Measurements from ENCODE around the gene USP3. TPM values are rescaled to one million over a fixed set of nuclear protein-coding genes. Genes with fewer than 3 reads are reported as not detected.

The USP3 gene
- polyA plus RNA-seq, 1 donor (not counting 4 experiments of a cell fraction or from before 2014, with no cell fraction given): 16.2 TPM

DNA sequence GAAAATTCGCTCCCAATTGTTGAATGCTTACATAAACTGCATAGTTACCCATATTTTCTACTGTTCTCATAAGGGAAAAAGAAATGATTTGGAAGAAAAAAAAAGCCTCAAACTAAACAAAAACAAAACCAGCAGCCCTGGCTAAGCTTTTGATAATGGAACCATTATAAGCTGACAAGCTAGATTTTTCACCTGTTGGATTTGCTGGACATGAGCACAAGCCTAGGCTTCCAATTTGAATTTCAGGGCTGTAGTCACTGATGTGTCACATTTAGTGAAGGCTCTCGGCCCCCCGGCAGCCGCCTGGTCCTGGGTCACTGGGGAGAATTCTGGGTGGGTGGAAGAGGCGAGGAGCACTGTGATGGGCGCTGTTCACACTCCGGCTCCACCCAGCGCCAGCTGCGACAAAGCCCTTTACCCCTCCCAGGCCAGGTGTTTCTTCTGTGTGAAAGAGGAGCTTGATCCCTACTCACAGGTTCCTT, 97.4 kb downstream of the USP3 start:
- DNase-seq (ENCODE audit: low read depth, low spot score) (no peak), FAIRE-seq (no peak)
- peak overlapping the region; percentile 64 to 91 (median 82) for H3K4me3 ChIP-seq (ENCODE audit: control insufficient read depth in 2 of 3, extremely low read depth in 1 of 3, insufficient read depth in 2 of 3, low read depth in 1 of 3, low read length in 3 of 3)
- no peaks in the 10 kb centered on the region for H3K36me3 ChIP-seq (ENCODE audit: control insufficient read depth in 2 of 2, extremely low read depth in 1 of 2, insufficient read depth in 2 of 2, low read length in 2 of 2)
- no peaks in the 10 kb centered on the region for H3K79me2 ChIP-seq (ENCODE audit: control insufficient read depth, insufficient read depth, low read length)
- no peaks in the 10 kb centered on the region for H4K20me1 ChIP-seq (ENCODE audit: control insufficient read depth, extremely low read depth, insufficient read depth, low read length)
- H3K27me3 ChIP-seq (ENCODE audit: control insufficient read depth, extremely low read depth, insufficient read depth, low read length): no peaks in the 10 kb centered on the region
- TF ChIP-seq, protein P1, sequence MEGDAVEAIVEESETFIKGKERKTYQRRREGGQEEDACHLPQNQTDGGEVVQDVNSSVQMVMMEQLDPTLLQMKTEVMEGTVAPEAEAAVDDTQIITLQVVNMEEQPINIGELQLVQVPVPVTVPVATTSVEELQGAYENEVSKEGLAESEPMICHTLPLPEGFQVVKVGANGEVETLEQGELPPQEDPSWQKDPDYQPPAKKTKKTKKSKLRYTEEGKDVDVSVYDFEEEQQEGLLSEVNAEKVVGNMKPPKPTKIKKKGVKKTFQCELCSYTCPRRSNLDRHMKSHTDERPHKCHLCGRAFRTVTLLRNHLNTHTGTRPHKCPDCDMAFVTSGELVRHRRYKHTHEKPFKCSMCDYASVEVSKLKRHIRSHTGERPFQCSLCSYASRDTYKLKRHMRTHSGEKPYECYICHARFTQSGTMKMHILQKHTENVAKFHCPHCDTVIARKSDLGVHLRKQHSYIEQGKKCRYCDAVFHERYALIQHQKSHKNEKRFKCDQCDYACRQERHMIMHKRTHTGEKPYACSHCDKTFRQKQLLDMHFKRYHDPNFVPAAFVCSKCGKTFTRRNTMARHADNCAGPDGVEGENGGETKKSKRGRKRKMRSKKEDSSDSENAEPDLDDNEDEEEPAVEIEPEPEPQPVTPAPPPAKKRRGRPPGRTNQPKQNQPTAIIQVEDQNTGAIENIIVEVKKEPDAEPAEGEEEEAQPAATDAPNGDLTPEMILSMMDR (optimal IDR thresholded peaks at IDR 0.05 in 1 of 3, IDR thresholded peaks at IDR 0.05 in 1 of 3, conservative IDR thresholded peaks at IDR 0.05 in 1 of 3; ENCODE audit: extremely low read depth in 1 of 3, insufficient read depth in 2 of 3, low read length in 3 of 3): no peak
- no peak for TF ChIP-seq EZH2 (IDR thresholded peaks at IDR 0.05; ENCODE audit: low read length)
- H3K27ac ChIP-seq (ENCODE audit: control insufficient read depth, insufficient read depth, low read length): no peak overlapping the region
- dilution Hi-C loops (cut with MboI; ENCODE audit: extremely low pct_ligation_motif_present, low sequenced_read_pairs): no loop called here
- no peaks in the 10 kb centered on the region for H3K9me1 ChIP-seq (ENCODE audit: control insufficient read depth, extremely low read depth, insufficient read depth, low read length)
- peak overlapping the region; percentile 84 for H3K9ac ChIP-seq (ENCODE audit: control insufficient read depth, extremely low read depth, insufficient read depth, low read length)
- no peaks in the 10 kb centered on the region for H3K9me3 ChIP-seq (ENCODE audit: control insufficient read depth, low read depth, low read length)
- H3K4me1 ChIP-seq (ENCODE audit: control insufficient read depth, extremely low read depth, insufficient read depth, low read length): peaks cover 15% of the 10 kb centered on the region
- H3K4me2 ChIP-seq (ENCODE audit: control insufficient read depth, extremely low read depth, insufficient read depth, low read depth, low read length): peak overlapping the region; percentile 93
- H2AFZ ChIP-seq (ENCODE audit: control insufficient read depth, low read length): peak overlapping the region; percentile 1

DNA sequence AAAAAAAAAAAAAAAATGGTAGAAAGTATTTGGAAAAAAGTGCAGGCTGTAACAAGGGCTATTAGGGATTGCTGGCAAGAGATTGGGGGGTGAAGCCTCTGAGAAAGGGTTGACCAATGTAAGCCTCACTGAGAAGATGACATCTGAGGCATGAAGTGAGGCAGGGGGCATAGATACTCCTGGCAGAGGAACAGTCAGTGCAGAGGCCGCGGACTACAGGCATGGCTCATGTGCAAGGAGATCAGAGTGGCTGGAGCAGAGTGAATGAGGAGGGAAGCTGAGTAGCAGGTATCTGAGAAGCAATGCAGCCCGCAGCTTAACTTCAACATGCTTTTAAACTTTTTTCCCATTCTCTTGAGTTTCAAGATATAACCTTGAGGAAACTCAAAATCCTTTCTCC, 98.2 kb downstream of the USP3 start:
- H3K4me1 ChIP-seq (ENCODE audit: control insufficient read depth, extremely low read depth, insufficient read depth, low read length): peaks cover 15% of the 10 kb centered on the region
- no peak for DNase-seq (ENCODE audit: low read depth, low spot score)
- H3K4me3 ChIP-seq (ENCODE audit: control insufficient read depth in 2 of 3, extremely low read depth in 1 of 3, insufficient read depth in 2 of 3, low read depth in 1 of 3, low read length in 3 of 3): no peak overlapping the region
- H3K9me3 ChIP-seq (ENCODE audit: control insufficient read depth, low read depth, low read length): no peaks in the 10 kb centered on the region
- H3K79me2 ChIP-seq (ENCODE audit: control insufficient read depth, insufficient read depth, low read length): no peaks in the 10 kb centered on the region
- H2AFZ ChIP-seq (ENCODE audit: control insufficient read depth, low read length): no peak overlapping the region
- H3K36me3 ChIP-seq (ENCODE audit: control insufficient read depth in 2 of 2, extremely low read depth in 1 of 2, insufficient read depth in 2 of 2, low read length in 2 of 2): peaks cover 0 to 1% of the 10 kb centered on the region in 2 experiments
- H3K27me3 ChIP-seq (ENCODE audit: control insufficient read depth, extremely low read depth, insufficient read depth, low read length): no peaks in the 10 kb centered on the region
- H4K20me1 ChIP-seq (ENCODE audit: control insufficient read depth, extremely low read depth, insufficient read depth, low read length): no peaks in the 10 kb centered on the region
- FAIRE-seq: no peak
- H3K9ac ChIP-seq (ENCODE audit: control insufficient read depth, extremely low read depth, insufficient read depth, low read length): no peak overlapping the region
- H3K4me2 ChIP-seq (ENCODE audit: control insufficient read depth, extremely low read depth, insufficient read depth, low read depth, low read length): no peak overlapping the region
- no peak overlapping the region for H3K27ac ChIP-seq (ENCODE audit: control insufficient read depth, insufficient read depth, low read length)
- no peaks in the 10 kb centered on the region for H3K9me1 ChIP-seq (ENCODE audit: control insufficient read depth, extremely low read depth, insufficient read depth, low read length)
- TF ChIP-seq, protein P1 (optimal IDR thresholded peaks at IDR 0.05 in 1 of 3, IDR thresholded peaks at IDR 0.05 in 1 of 3, conservative IDR thresholded peaks at IDR 0.05 in 1 of 3; ENCODE audit: extremely low read depth in 1 of 3, insufficient read depth in 2 of 3, low read length in 3 of 3): no peak
- TF ChIP-seq EZH2 (IDR thresholded peaks at IDR 0.05; ENCODE audit: low read length): no peak
- dilution Hi-C loops (cut with MboI; ENCODE audit: extremely low pct_ligation_motif_present, low sequenced_read_pairs): no loop called here

Measured in keratinocyte (primary cell).